ENCODE measurements around the gene ITPK1.

Gene ITPK1

GRCh38 chr14:92987148-92987570 lies 128.6 kb downstream of the ITPK1 start:
- H3K27ac ChIP-seq (ENCODE audit: low read depth, low read length): no peak overlapping the region
- no peak overlapping the region for H3K4me3 ChIP-seq (ENCODE audit: low read depth, low read length)
- 0 out of 2 replicates have a peak, but pooled peaks cover 2% of the 10 kb centered on the region for H3K36me3 ChIP-seq (ENCODE audit: insufficient read depth, low read length)
- H3K27me3 ChIP-seq (ENCODE audit: insufficient read depth, low read length): no peaks in the 10 kb centered on the region
- H3K4me1 ChIP-seq (ENCODE audit: control insufficient read depth, insufficient read depth, low read length, unreplicated experiment): peaks cover 20% of the 10 kb centered on the region
- H3K79me2 ChIP-seq (ENCODE audit: control insufficient read depth, insufficient read depth, low read length, unreplicated experiment): no peaks in the 10 kb centered on the region
- no peak overlapping the region for H2AFZ ChIP-seq (ENCODE audit: low read length, unreplicated experiment)

- Histone ChIP-seq H3K4me3 (ENCODE audit: low read depth, low read length) (no peak overlapping the region), H3K36me3 (ENCODE audit: insufficient read depth, low read length) (0 out of 2 replicates have a peak, but pooled peaks cover 2% of the 10 kb centered on the region), H3K79me2 (ENCODE audit: control insufficient read depth, insufficient read depth, low read length, unreplicated experiment) (no peaks in the 10 kb centered on the region), H2AFZ (ENCODE audit: low read length, unreplicated experiment) (no peak overlapping the region), H3K4me1 (ENCODE audit: control insufficient read depth, insufficient read depth, low read length, unreplicated experiment) (peaks cover 20% of the 10 kb centered on the region), H3K27ac (ENCODE audit: low read depth, low read length) (peak overlapping the region; percentile 16; the same call in 1 of the 2 replicates), H3K27me3 (ENCODE audit: insufficient read depth, low read length) (no peaks in the 10 kb centered on the region)
Observed at GRCh38 chr14:92986254-92987147, 129.2 kb downstream of the ITPK1 start.

- H3K4me1 ChIP-seq (ENCODE audit: control insufficient read depth, insufficient read depth, low read length, unreplicated experiment): peaks cover 20% of the 10 kb centered on the region
- H3K27ac ChIP-seq (ENCODE audit: low read depth, low read length): no peak overlapping the region
- no peaks in the 10 kb centered on the region for H3K79me2 ChIP-seq (ENCODE audit: control insufficient read depth, insufficient read depth, low read length, unreplicated experiment)
- no peak overlapping the region for H2AFZ ChIP-seq (ENCODE audit: low read length, unreplicated experiment)
- H3K36me3 ChIP-seq (ENCODE audit: insufficient read depth, low read length): 0 out of 2 replicates have a peak, but pooled peaks cover 2% of the 10 kb centered on the region
- no peaks in the 10 kb centered on the region for H3K27me3 ChIP-seq (ENCODE audit: insufficient read depth, low read length)
- no peak overlapping the region for H3K4me3 ChIP-seq (ENCODE audit: low read depth, low read length)
Observed at GRCh38 chr14:92985521-92985920, 130.2 kb downstream of the ITPK1 start.

GRCh38 chr14:92984896-92985295 lies 130.8 kb downstream of the ITPK1 start:
- H3K27ac ChIP-seq (ENCODE audit: low read depth, low read length): no peak overlapping the region
- H3K27me3 ChIP-seq (ENCODE audit: insufficient read depth, low read length): no peaks in the 10 kb centered on the region
- H3K4me1 ChIP-seq (ENCODE audit: control insufficient read depth, insufficient read depth, low read length, unreplicated experiment): peaks cover 20% of the 10 kb centered on the region
- H3K36me3 ChIP-seq (ENCODE audit: insufficient read depth, low read length): 0 out of 2 replicates have a peak, but pooled peaks cover 2% of the 10 kb centered on the region
- no peak overlapping the region for H2AFZ ChIP-seq (ENCODE audit: low read length, unreplicated experiment)
- H3K4me3 ChIP-seq (ENCODE audit: low read depth, low read length): no peak overlapping the region
- H3K79me2 ChIP-seq (ENCODE audit: control insufficient read depth, insufficient read depth, low read length, unreplicated experiment): no peaks in the 10 kb centered on the region

- Histone ChIP-seq H3K4me3 (ENCODE audit: low read depth, low read length) (no peak overlapping the region), H3K4me1 (ENCODE audit: control insufficient read depth, insufficient read depth, low read length, unreplicated experiment) (peaks cover 20% of the 10 kb centered on the region), H3K27ac (ENCODE audit: low read depth, low read length) (no peak overlapping the region), H3K27me3 (ENCODE audit: insufficient read depth, low read length) (no peaks in the 10 kb centered on the region), H3K36me3 (ENCODE audit: insufficient read depth, low read length) (0 out of 2 replicates have a peak, but pooled peaks cover 2% of the 10 kb centered on the region), H3K79me2 (ENCODE audit: control insufficient read depth, insufficient read depth, low read length, unreplicated experiment) (no peaks in the 10 kb centered on the region), H2AFZ (ENCODE audit: low read length, unreplicated experiment) (no peak overlapping the region)
Observed at GRCh38 chr14:92984082-92984788, 131.5 kb downstream of the ITPK1 start.

- Histone ChIP-seq H3K4me1 (ENCODE audit: control insufficient read depth, insufficient read depth, low read length, unreplicated experiment) (peaks cover 20% of the 10 kb centered on the region), H3K4me3 (ENCODE audit: low read depth, low read length) (no peak overlapping the region), H3K36me3 (ENCODE audit: insufficient read depth, low read length) (0 out of 2 replicates have a peak, but pooled peaks cover 2% of the 10 kb centered on the region), H3K27ac (ENCODE audit: low read depth, low read length) (no peak overlapping the region), H3K79me2 (ENCODE audit: control insufficient read depth, insufficient read depth, low read length, unreplicated experiment) (no peaks in the 10 kb centered on the region), H2AFZ (ENCODE audit: low read length, unreplicated experiment) (no peak overlapping the region), H3K27me3 (ENCODE audit: insufficient read depth, low read length) (no peaks in the 10 kb centered on the region)
Observed at GRCh38 chr14:92982956-92983355, 132.8 kb downstream of the ITPK1 start.

GRCh38 chr14:92981726-92982125 lies 134.0 kb downstream of the ITPK1 start:
- Histone ChIP-seq H3K27ac (ENCODE audit: low read depth, low read length) (no peak overlapping the region), H3K79me2 (ENCODE audit: control insufficient read depth, insufficient read depth, low read length, unreplicated experiment) (no peaks in the 10 kb centered on the region), H3K27me3 (ENCODE audit: insufficient read depth, low read length) (no peaks in the 10 kb centered on the region), H3K4me3 (ENCODE audit: low read depth, low read length) (no peak overlapping the region), H3K36me3 (ENCODE audit: insufficient read depth, low read length) (peaks cover 10% of the 10 kb centered on the region; the same call in 1 of the 2 replicates), H2AFZ (ENCODE audit: low read length, unreplicated experiment) (no peak overlapping the region), H3K4me1 (ENCODE audit: control insufficient read depth, insufficient read depth, low read length, unreplicated experiment) (peaks cover 14% of the 10 kb centered on the region)

GRCh38 chr14:92980866-92981265 lies 134.9 kb downstream of the ITPK1 start:
- H3K27ac ChIP-seq (ENCODE audit: low read depth, low read length): no peak overlapping the region
- H3K36me3 ChIP-seq (ENCODE audit: insufficient read depth, low read length): peaks cover 13% of the 10 kb centered on the region; the same call in 1 of the 2 replicates

GRCh38 chr14:92978229-92979021 lies 137.3 kb downstream of the ITPK1 start:
- Histone ChIP-seq H3K4me3 (ENCODE audit: low read depth, low read length) (no peak overlapping the region), H3K36me3 (ENCODE audit: insufficient read depth, low read length) (peaks cover 13% of the 10 kb centered on the region; the same call in 1 of the 2 replicates), H3K4me1 (ENCODE audit: control insufficient read depth, insufficient read depth, low read length, unreplicated experiment) (peaks cover 10% of the 10 kb centered on the region), H3K79me2 (ENCODE audit: control insufficient read depth, insufficient read depth, low read length, unreplicated experiment) (no peaks in the 10 kb centered on the region), H3K27me3 (ENCODE audit: insufficient read depth, low read length) (no peaks in the 10 kb centered on the region), H3K27ac (ENCODE audit: low read depth, low read length) (no peak overlapping the region), H2AFZ (ENCODE audit: low read length, unreplicated experiment) (no peak overlapping the region)

More at GRCh38 chr14:92980866-92981265, 134.9 kb downstream of the ITPK1 start:
- Histone ChIP-seq H3K4me1 (ENCODE audit: control insufficient read depth, insufficient read depth, low read length, unreplicated experiment) (peaks cover 5% of the 10 kb centered on the region), H3K79me2 (ENCODE audit: control insufficient read depth, insufficient read depth, low read length, unreplicated experiment) (no peaks in the 10 kb centered on the region), H3K27me3 (ENCODE audit: insufficient read depth, low read length) (no peaks in the 10 kb centered on the region), H3K4me3 (ENCODE audit: low read depth, low read length) (no peak overlapping the region), H2AFZ (ENCODE audit: low read length, unreplicated experiment) (no peak overlapping the region)

- Histone ChIP-seq H3K79me2 (ENCODE audit: control insufficient read depth, insufficient read depth, low read length, unreplicated experiment) (no peaks in the 10 kb centered on the region), H3K27me3 (ENCODE audit: insufficient read depth, low read length) (no peaks in the 10 kb centered on the region), H3K4me3 (ENCODE audit: low read depth, low read length) (no peak overlapping the region), H2AFZ (ENCODE audit: low read length, unreplicated experiment) (no peak overlapping the region), H3K27ac (ENCODE audit: low read depth, low read length) (no peak overlapping the region), H3K36me3 (ENCODE audit: insufficient read depth, low read length) (peaks cover 11% of the 10 kb centered on the region; the same call in 1 of the 2 replicates), H3K4me1 (ENCODE audit: control insufficient read depth, insufficient read depth, low read length, unreplicated experiment) (peaks cover 19% of the 10 kb centered on the region)
Observed at GRCh38 chr14:92976268-92976667, 139.5 kb downstream of the ITPK1 start.

Measured in ACC112 (cell line).